HL-60/S4 treated with retinoic acid at 250 ng/mL for 4 days and 3 days (cell line): ENCODE results near the gene COL6A2.
"Not testable (repeated sequence)": the region's sequence is repeated elsewhere in the genome, so short reads cannot be mapped to it uniquely, and the experiment has no call there.

Source experiments
- in situ Hi-C: fragments of 300-500 bp; cut with MboI; formaldehyde crosslinking; loops from 2 replicates; pipeline ENCODE4 v1.7.0; 2022; ENCODE audit warnings: low sequenced_read_pairs

Gene COL6A2

GRCh38 chr21:46168659-46169386 lies 70.9 kb downstream of the COL6A2 start:
- in situ Hi-C loops: no loop called here

DNA sequence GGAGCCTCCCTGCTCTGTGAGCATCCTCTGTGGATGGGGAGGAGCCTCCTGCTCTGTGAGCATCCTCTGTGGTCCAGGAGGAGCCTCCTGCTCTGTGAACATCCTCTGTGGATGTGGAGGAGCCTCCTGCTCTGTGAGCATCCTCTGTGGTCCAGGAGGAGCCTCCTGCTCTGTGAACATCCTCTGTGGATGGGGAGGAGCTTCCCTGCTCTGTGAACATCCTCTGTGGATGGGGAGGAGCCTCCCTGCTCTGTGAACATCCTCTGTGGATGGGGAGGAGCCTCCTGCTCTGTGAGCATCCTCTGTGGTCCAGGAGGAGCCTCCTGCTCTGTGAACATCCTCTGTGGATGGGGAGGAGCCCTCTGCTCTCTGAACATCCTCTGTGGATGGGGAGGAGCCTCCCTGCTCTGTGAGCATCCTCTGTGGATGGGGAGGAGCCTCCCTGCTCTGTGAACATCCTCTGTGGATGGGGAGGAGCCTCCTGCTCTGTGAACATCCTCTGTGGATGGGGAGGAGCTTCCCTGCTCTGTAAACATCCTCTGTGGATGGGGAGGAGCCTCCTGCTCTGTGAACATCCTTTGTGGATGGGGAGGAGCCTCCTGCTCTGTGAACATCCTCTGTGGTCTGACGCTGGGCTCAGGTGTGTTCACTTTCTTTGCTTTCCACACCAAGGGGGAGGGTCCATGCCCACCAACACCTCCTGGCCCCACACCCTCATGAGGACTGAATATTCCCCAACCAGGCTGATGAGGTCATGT lies 72.7 kb downstream of the COL6A2 start:
- in situ Hi-C loops: not testable (repeated sequence)

DNA sequence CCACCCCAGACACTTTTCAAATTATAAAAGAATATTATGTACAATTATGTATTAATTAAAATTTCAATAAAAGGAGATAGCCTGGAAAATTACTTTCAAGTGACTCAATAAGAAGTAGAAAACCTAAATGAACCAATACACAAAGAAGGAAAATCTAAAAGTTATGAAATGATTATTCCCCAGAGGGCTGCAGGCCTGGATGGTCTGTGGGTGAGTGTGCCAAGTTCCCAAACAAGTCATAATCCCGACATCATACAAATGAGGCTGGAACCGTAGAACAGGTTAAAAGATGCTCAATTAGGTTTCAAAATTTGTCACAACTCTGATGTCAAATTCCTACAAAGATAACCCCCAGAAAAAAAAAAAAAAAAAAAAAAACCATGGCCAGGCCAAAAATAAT lies 73.7 kb downstream of the COL6A2 start:
- in situ Hi-C loops: no loop called here

GRCh38 chr21:46171996-46172862 lies 74.3 kb downstream of the COL6A2 start:
- in situ Hi-C loops: no loop called here

DNA sequence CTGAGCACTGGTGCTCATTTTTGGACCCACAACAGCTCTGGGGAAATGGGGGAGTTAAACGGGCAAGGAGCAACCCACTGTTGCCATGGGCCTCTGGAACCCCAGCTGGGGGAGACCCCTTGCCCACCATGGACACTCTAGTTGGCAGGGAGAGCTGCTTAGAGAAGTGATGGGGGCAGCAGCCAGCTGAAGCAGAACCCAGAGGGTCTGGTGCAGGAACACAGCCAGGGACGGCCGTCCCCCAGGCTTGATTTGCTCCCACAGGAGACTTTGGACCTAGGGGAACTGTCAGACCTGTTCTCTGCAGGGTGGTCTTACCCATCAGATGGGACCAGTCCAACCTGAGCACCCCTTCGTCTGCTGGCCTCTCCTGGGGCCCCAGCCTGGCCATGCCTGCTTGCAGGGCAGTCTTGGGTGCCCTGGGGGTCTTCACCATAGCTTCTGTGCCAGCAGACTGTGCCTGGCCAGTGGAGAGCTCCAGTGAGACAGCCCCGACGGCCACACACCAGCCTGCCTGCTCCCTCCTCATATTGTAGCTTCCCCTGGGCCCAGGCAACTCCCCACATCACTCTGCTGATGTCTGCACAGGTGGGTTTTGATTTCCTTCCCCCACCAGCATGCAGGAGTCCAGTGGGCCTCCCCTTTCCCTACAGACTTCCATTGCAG lies 75.1 kb downstream of the COL6A2 start:
- in situ Hi-C loops: no loop called here

DNA sequence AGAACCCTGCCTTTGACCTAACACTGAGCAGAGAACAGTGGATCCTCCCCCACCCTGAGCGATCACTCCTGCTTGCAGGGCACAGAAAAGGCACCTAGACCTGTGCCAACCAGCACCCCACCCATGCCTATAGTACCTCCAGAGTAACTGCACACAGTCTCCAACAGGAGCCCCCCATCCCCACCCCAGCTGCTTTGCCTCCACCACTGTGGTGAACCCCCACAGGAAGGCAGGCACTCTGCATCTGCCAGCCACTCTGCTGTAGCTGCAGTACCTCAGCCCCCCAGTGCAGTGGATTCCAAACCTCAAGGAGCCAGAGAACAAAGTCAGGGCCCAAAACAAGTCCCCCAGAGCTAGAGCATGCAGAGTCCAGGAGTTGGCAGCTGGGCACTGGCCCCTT lies 75.7 kb downstream of the COL6A2 start:
- in situ Hi-C loops: no loop called here

DNA sequence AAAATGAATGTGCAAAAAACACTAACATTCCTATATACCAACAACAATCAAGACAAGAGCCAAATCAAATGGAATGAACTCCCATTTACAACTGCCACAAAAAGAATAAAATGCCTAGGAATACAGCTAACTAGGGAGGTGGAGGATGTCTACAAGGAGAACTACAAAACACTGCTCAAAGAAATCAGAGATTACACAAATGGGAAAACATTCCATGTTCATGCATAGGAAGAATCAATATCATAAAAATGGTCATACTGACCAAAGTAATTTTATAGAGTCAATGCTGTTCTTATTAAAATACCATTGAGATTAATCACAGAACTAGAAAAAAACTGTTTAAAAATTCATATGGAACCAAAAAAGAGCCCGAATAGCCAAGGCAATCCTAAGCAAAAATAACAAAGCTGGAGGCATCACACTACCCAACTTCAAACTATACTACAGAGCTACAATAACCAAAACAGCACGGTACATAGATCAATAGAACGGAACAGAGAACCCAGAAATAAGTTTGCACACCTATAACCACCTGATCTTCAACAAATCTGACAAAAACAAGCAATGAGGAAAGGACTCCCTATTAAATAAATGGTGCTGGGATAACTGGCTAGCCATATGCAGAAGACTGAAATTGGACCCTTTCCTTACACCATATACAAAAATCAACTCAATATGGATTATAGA lies 78.7 kb downstream of the COL6A2 start:
- in situ Hi-C loops: not testable (repeated sequence)

GRCh38 chr21:46178961-46179360 lies 81.0 kb downstream of the COL6A2 start:
- in situ Hi-C loops: no loop called here
